Small intestine (tissue), 7 donors: Measurements from ENCODE around the gene SNAP29. TPM values are rescaled to one million over a fixed set of nuclear protein-coding genes. Genes with fewer than 3 reads are reported as not detected.
"Not testable (repeated sequence)": the region's sequence is repeated elsewhere in the genome, so short reads cannot be mapped to it uniquely, and the experiment has no call there.

Experiments
- DNase-seq, 2 donors: peaks; one replicate each; pipeline versions ENCODE4 v3.0.0 to v3.0.0-alpha.2; 2013
- FAIRE-seq: peaks from 2 replicates; lab custom pipeline; 2012; peaks lifted over from hg19 to GRCh38; lab: Jason Lieb, UNC
- H3K27ac ChIP-seq, 3 donors: one replicate each; pipeline ENCODE4 v1.5.1; 2013; ENCODE audit warnings: low read length in 2 of 3, mild to moderate bottlenecking in 2 of 3, control low read depth in 1 of 3, inconsistent platforms in 1 of 3, low read depth in 1 of 3, moderate library complexity in 1 of 3
- H3K27me3 ChIP-seq, 3 donors: one replicate each; pipeline ENCODE4 v1.6.1; 2013; ENCODE audit warnings: low read length in 3 of 3, inconsistent platforms in 1 of 3; ENCODE audit not compliant: control insufficient read depth in 3 of 3, insufficient read depth in 3 of 3
- H3K36me3 ChIP-seq, 3 donors: one replicate each; pipeline ENCODE4 v1.6.1; 2013; ENCODE audit warnings: low read length in 3 of 3, inconsistent platforms in 1 of 3, low read depth in 1 of 3, mild to moderate bottlenecking in 1 of 3, moderate library complexity in 1 of 3; ENCODE audit not compliant: control insufficient read depth in 3 of 3, insufficient read depth in 2 of 3
- H3K4me1 ChIP-seq, 3 donors: one replicate each; pipeline ENCODE4 v1.6.1; 2013; ENCODE audit warnings: low read length in 2 of 3, inconsistent platforms in 1 of 3, low read depth in 1 of 3, mild to moderate bottlenecking in 1 of 3, moderate library complexity in 1 of 3; ENCODE audit not compliant: control insufficient read depth in 3 of 3, insufficient read depth in 2 of 3
- H3K4me3 ChIP-seq, 3 donors: one replicate each; pipeline ENCODE4 v1.5.1; 2013; ENCODE audit warnings: low read length in 3 of 3, control low read depth in 1 of 3, inconsistent platforms in 1 of 3, low read depth in 1 of 3, mild to moderate bottlenecking in 1 of 3, moderate library complexity in 1 of 3
- H3K9me3 ChIP-seq, 2 donors: one replicate each; pipeline ENCODE4 v1.6.1; 2013; ENCODE audit warnings: low read depth in 1 of 2, low read length in 1 of 2; ENCODE audit not compliant: control insufficient read depth in 2 of 2, insufficient read depth in 1 of 2
- WGBS, 3 donors: extraction: QIAGEN DNeasy Blood & Tissue Kit; methylation state at CpG; one replicate each; pipeline ENCODE4 v1.1.7; 2013; 5-methylcytosine and 5-hydroxymethylcytosine counted together
- polyA plus RNA-seq, 4 donors: library from polyadenylated mRNA; stranded (reverse) in 3 of 4; unstranded in 1 of 4; fragments of 200-250 nt in 3 of 4; fragments of 120-200 nt in 1 of 4; gene quantifications; one replicate each; pipeline versions ENCODE4 v1.2.1 to v1.2.3, GENCODE V29; 2013
- donor health status: healthy with polysubstance abuse.
- donor health status: control.
- donor health status: control.
- donor health status: Bipolar disorder and iron deficiency.
- donor health status: healthy.

SNAP29 gene
- polyA plus RNA-seq, 4 donors, result 13.8 to 32.2 (median 18.2) TPM

DNA sequence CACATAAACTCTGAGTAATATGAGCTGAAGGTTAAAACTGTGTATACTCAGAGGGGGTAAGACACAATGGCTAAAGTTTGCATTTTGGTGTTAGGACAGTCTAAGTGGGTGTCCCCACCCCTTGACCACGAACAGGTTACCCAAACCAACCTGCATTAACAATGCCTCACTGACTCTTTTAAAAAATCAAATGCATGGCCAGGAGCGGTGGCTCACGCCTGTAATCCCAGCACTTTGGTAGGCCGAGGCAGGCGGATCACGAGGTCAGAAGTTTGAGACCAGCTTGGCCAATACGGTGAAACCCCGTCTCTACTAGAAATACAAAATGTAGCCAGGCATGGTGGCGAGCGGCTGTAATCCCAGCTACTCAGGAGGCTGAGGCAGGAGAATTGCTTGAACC is 19.5 kb upstream of the SNAP29 start:
- not testable (repeated sequence) for H3K4me3 ChIP-seq, H3K9me3 ChIP-seq, H3K27me3 ChIP-seq, FAIRE-seq, H3K27ac ChIP-seq, H3K36me3 ChIP-seq, DNase-seq
- peaks cover 14 to 23% (median 16%) of the 10 kb centered on the region in 3 donors for H3K4me1 ChIP-seq
- WGBS, 3 donors, result 97 to 99% (median 99%) methylated on average over 10 of the region's 10 CpGs

DNA sequence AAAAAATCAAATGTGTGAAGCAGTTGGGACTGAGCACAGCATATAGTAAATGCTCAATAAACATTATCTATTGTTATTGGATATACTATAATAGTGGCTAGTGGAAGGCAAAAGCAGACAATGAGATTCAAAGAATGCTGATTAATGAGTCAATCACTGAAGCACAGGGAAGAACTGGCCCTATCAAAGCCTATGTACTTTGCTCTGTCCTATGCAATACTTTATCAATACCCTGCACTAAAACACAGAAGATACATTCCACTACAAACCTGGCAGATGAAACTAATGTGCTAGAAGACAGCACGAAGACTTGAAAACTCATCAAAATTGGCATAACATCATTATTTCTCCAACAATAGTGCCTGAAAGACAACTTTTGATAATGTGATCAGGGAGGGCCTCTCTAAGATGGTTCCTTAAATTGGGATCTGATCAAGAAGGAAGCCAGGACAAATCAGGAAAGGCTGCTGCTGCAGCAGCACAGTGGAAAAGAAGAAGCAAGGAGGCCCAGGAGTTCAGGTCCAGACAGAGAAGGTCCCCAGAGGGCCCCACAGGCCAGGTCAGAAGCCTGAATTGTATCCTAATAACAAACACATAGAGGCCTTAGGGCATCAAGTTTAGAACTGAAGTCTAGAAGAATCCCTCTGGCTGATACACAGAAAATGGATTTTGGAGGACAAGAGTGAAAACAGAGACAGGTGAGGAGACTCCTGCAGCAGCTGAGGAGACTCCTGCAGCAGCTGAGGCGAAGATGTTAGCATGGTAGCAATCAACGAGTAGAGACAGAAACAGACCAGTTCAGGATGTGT is 18.8 kb upstream of the SNAP29 start:
- Histone ChIP-seq H3K36me3 (peaks cover 0 to 4% (median 0%) of the 10 kb centered on the region in 3 donors), H3K27ac (peak overlapping the region in 1 of 3 donors; percentile 44), H3K9me3 (no peaks in the 10 kb centered on the region), H3K27me3 (no peaks in the 10 kb centered on the region), H3K4me3 (no peak overlapping the region), H3K4me1 (peaks cover 14 to 29% (median 17%) of the 10 kb centered on the region in 3 donors)
- WGBS, 3 donors, result 87 to 89% (median 88%) methylated on average over 3 of the region's 3 CpGs
- FAIRE-seq (no peak), DNase-seq (peak; percentile 17 to 23)

DNA sequence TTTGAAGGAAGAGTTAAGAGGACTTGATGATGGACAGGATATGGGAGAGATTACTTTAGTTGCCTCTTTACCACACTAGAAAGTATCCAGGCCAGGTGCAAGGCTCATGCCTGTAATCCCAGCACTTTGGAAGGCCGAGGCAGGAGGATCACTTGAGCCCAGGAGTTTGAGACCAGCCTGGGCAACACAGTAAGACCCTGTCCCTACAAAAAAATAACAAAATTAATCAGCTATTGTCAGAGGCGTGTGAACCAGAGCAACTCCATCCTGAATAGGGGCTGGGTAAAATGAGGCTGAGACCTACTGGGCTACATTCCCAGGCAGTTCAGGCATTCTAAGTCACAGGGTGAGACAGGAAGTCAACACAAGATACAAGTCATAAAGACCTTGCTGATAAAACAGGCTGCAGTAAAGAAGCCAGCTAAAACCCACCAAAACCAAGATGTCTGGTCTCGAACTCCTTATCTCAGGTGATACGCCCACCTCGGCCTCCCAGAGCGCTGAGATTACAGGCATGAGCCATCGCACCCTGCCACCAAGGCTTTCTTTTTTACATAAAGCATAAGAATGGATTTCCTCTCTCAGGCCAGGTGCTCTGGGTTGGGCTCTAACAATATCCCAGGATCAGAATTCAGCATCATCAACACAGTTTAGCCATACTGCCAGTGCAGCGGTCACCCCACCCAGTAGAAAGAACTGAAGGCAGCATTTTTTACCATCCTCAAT is 18.0 kb upstream of the SNAP29 start:
- Histone ChIP-seq H3K27ac (peak overlapping the region in 2 of 3 donors; percentile 1 to 44), H3K4me3 (no peak overlapping the region), H3K9me3 (no peaks in the 10 kb centered on the region), H3K36me3 (peaks cover 0 to 4% (median 0%) of the 10 kb centered on the region in 3 donors), H3K4me1 (peaks cover 14 to 31% (median 17%) of the 10 kb centered on the region in 3 donors), H3K27me3 (no peaks in the 10 kb centered on the region)
- 43 to 68% (median 50%) methylated on average over 8 of the region's 8 CpGs for WGBS, 3 donors
- DNase-seq (peak in 1 of 2 donors; percentile 47), FAIRE-seq (no peak)

DNA sequence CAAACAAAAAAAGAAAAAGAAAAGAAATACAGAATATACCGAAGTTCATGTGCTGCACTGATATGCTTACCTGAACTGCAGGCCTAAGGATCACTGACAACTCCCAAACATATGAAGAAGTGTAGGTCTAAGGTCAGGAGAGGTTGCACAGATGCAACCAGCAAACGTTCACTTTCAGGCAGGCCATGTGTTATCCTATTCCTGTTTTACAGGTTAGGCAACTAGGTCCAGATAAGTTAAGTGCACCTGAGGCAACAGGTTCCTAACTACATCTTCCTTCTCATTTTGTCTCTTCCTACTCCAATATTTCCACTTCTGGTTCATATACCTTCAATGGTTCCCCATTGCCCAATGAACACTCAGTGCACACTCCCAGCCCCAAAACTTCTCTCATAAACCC is 15.3 kb upstream of the SNAP29 start:
- H3K9me3 ChIP-seq, result no peaks in the 10 kb centered on the region
- H3K27me3 ChIP-seq, result no peaks in the 10 kb centered on the region
- 2 to 42% (median 16%) methylated on average over 2 of the region's 2 CpGs for WGBS, 3 donors
- no peaks in the 10 kb centered on the region for H3K36me3 ChIP-seq
- no peak overlapping the region for H3K4me3 ChIP-seq
- DNase-seq (peak; percentile 69 to 72), FAIRE-seq (no peak)
- H3K4me1 ChIP-seq, result peaks cover 14 to 31% (median 15%) of the 10 kb centered on the region in 3 donors
- H3K27ac ChIP-seq, result no peak overlapping the region

DNA sequence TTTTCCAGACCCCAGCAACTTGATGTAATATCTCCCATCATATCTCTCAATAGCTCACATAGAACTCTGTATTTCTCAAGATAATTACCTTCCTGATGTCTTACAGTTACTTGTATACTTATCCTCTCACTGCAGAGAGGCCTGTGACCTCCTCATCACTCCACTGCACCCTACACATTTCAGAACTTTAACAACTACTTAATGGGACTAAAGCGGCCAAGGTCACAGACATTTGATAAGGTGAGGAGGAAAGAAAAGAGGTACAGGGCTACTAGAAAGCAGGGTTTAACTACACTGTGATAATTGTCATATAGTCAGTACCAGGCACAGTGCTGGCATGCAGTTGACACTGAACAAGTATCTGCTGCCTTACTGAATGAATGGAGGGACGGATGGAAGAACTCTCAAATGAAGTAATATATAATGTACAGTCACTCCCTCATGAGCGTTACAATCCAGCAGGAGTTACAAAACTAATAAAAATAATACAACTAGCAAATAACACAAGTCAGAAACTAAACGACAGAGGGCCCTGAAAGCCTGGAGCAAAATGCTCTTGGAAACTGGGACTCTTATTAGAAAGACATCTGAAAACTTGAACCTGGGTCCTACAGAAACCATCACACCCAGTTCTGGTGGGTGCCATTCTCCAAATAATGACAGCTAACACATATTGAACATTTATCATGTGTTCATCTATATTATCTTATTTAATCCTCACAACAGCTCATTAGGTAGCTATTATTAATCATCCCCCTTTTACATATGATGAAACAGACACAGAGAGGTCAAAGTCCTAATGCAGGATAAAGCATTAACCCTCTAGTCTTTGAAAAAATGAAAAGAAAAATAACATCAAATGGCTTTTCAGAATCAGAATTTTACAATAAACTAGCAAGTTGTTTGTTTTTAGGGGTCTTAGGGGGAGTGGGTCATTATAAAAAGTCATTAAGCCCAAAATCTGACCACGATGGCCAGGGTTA is 14.5 kb upstream of the SNAP29 start:
- FAIRE-seq (no peak), DNase-seq (peak in 1 of 2 donors; percentile 61)

DNA sequence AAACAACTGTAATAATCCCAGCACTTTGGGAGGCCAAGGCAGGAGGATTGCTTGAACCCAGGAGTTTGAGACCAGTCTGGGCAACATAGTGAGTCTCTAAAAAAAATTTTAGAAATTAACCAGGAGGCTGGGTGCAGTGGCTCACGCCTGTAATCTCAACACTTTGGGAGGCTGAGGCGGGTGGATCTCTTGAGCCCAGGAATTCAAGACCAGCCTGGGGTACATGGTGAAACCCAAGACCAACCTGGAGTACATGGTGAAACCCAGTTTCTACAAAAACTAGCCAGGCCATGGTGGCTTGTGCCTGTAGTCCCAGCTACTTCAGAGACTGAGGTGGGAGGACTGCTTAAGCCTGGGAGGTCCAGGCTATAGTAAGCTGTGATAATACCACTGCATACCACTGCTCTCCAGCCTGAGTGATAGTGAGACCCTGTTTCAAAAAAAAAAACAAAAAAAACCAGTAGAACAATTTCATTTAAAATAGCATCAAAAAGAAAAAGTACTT is 11.4 kb upstream of the SNAP29 start:
- 89 to 97% (median 94%) methylated on average over 2 of the region's 2 CpGs for WGBS, 3 donors
- peaks cover 4 to 20% (median 5%) of the 10 kb centered on the region in 3 donors for H3K4me1 ChIP-seq
- FAIRE-seq, result no peak

More for the DNA sequence above, 14.5 kb upstream of the SNAP29 start:
- Histone ChIP-seq H3K36me3 (no peaks in the 10 kb centered on the region), H3K4me3 (no peak overlapping the region), H3K27me3 (no peaks in the 10 kb centered on the region), H3K27ac (peak overlapping the region in 1 of 3 donors; percentile 2), H3K4me1 (peaks cover 14 to 31% (median 15%) of the 10 kb centered on the region in 3 donors), H3K9me3 (no peaks in the 10 kb centered on the region)
- WGBS, 3 donors, result 51 to 71% (median 59%) methylated on average over 5 of the region's 5 CpGs

DNA sequence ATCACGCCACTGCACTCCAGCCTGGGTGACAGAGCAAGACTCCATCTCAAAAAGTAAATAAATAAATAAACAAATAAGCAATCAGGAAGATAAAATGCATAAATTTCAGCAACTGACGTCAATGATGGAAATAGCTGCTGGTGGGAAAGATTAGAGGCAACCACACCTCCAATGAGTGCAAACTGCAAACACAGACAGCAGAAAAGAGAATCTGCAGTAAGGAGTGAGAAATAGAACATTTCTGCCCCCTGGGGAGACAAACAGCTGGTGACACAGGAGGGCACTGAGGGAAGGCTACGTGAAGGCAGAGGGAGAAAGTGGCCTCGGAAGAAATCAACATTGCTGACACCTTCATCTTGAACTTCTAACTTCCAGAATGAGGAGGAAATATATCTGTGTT is 6.7 kb upstream of the SNAP29 start:
- no peaks in the 10 kb centered on the region for H3K9me3 ChIP-seq
- no peaks in the 10 kb centered on the region for H3K36me3 ChIP-seq
- no peak overlapping the region for H3K4me3 ChIP-seq
- no peak for FAIRE-seq
- H3K27ac ChIP-seq, result no peak overlapping the region
- peaks cover 0 to 11% (median 7%) of the 10 kb centered on the region in 3 donors for H3K4me1 ChIP-seq
- 53 to 58% (median 55%) methylated on average over 4 of the region's 4 CpGs for WGBS, 3 donors
- DNase-seq, result no peak
- no peaks in the 10 kb centered on the region for H3K27me3 ChIP-seq

More for the DNA sequence above, 11.4 kb upstream of the SNAP29 start:
- no peaks in the 10 kb centered on the region for H3K36me3 ChIP-seq
- no peak overlapping the region for H3K27ac ChIP-seq
- H3K4me3 ChIP-seq, result no peak overlapping the region
- no peaks in the 10 kb centered on the region for H3K27me3 ChIP-seq
- no peak for DNase-seq
- no peaks in the 10 kb centered on the region for H3K9me3 ChIP-seq
